B cell (primary cell): ENCODE results near the gene LHX5. TPM values are rescaled to one million over a fixed set of nuclear protein-coding genes. Genes with fewer than 3 reads are reported as not detected.

ENCODE experiments used
- ATAC-seq: fragments of 200-7000 bp; cut with Tn5 transposase; one replicate; pipeline ENCODE4 v1.10.0; 2021; ENCODE audit warnings: low read depth, mild to moderate bottlenecking, moderate number of reproducible peaks, moderate library complexity
- CTCF ChIA-PET: fragments of 350-600 bp; sonication (Branson Sonifier 250); formaldehyde crosslinking; loops from one replicate; lab custom pipeline; 2021; ENCODE audit warnings: antibody characterized with exemption, inconsistent platforms; lab: Charles Lee
- POLR2A ChIA-PET: fragments of 350-600 bp; sonication (Branson Sonifier 250); formaldehyde crosslinking; loops from one replicate; lab custom pipeline; 2021; ENCODE audit warnings: antibody characterized with exemption; lab: Charles Lee
- DNase-seq: peaks from one replicate; pipeline ENCODE4 v3.0.0; 2013
- H2AFZ ChIP-seq: 2 replicates; pipeline ENCODE4 v1.6.1; 2012; ENCODE audit warnings: mild to moderate bottlenecking, low read depth, low read length; ENCODE audit not compliant: insufficient read depth, poor library complexity, severe bottlenecking
- H3K27ac ChIP-seq, 2 donors: 1 replicate in 1 of 2; 2 replicates in 1 of 2; pipeline ENCODE4 v1.5.1; 2012 to 2013; ENCODE audit warnings: low read length in 2 of 2, mild to moderate bottlenecking in 2 of 2, moderate library complexity in 1 of 2
- H3K27me3 ChIP-seq, 4 experiments: fragments of 200-600 bp in 1 of 4; sonication (generic) in 1 of 4; replicated peaks in 1 of 4; 1 replicate in 2 of 4; 2 replicates in 2 of 4; pipeline versions ENCODE4 v1.6.1 to v1.7.0; 2013 to 2016; ENCODE audit warnings: low read length in 3 of 4, mild to moderate bottlenecking in 2 of 4, mixed read lengths in 1 of 4, moderate library complexity in 1 of 4; ENCODE audit not compliant: insufficient read depth in 4 of 4, control insufficient read depth in 3 of 4; ENCODE audit errors: control extremely low read depth in 1 of 4
- H3K36me3 ChIP-seq, 2 experiments: replicated peaks in 1 of 2; 1 replicate in 1 of 2; 2 replicates in 1 of 2; pipeline versions ENCODE4 v1.6.1 to v1.7.1; 2013; ENCODE audit warnings: low read length in 1 of 2; ENCODE audit not compliant: insufficient read depth in 2 of 2, control insufficient read depth in 1 of 2; ENCODE audit errors: control extremely low read depth in 1 of 2, extremely low read depth in 1 of 2
- H3K4me1 ChIP-seq, 2 donors: fragments of 200-600 bp in 1 of 2; sonication (generic) in 1 of 2; 1 replicate in 1 of 2; 2 replicates in 1 of 2; pipeline versions ENCODE4 v1.5.1 to v1.6.1; 2013 to 2017; ENCODE audit warnings: low read length in 2 of 2; ENCODE audit not compliant: control insufficient read depth in 2 of 2, insufficient read depth in 2 of 2
- H3K4me2 ChIP-seq: replicated peaks from 2 replicates; pipeline ENCODE3; 2012; ENCODE audit warnings: mild to moderate bottlenecking, low read depth, low read length; ENCODE audit not compliant: poor library complexity, severe bottlenecking
- H3K4me3 ChIP-seq, 5 experiments: fragments of 200-600 bp in 1 of 5; sonication (generic) in 1 of 5; 1 replicate in 3 of 5; 2 replicates in 2 of 5; pipeline versions ENCODE4 v1.5.1 to v1.7.0; 2011 to 2016; ENCODE audit warnings: low read length in 4 of 5, mild to moderate bottlenecking in 4 of 5, low read depth in 2 of 5, control low read depth in 1 of 5, moderate library complexity in 1 of 5; ENCODE audit not compliant: insufficient read depth in 1 of 5; ENCODE audit errors: control extremely low read depth in 1 of 5, extremely low read depth in 1 of 5
- H3K79me2 ChIP-seq: fragments of 200-600 bp; sonication (generic); one replicate; pipeline ENCODE4 v1.6.0; 2016; ENCODE audit warnings: low read length; ENCODE audit not compliant: control insufficient read depth, insufficient read depth
- H3K9ac ChIP-seq: fragments of 200-600 bp; sonication (generic); 2 replicates; pipeline ENCODE4 v1.6.1; 2017; ENCODE audit warnings: mild to moderate bottlenecking, low read length, moderate library complexity
- H3K9me3 ChIP-seq, 3 donors: one replicate each; pipeline versions ENCODE4 v1.6.1 to v1.7.1; 2013; ENCODE audit warnings: low read length in 2 of 3; ENCODE audit not compliant: control insufficient read depth in 2 of 3, insufficient read depth in 1 of 3; ENCODE audit errors: control extremely low read depth in 1 of 3
- H4K20me1 ChIP-seq: 2 replicates; pipeline ENCODE4 v1.6.0; 2012; ENCODE audit warnings: mild to moderate bottlenecking, low read length; ENCODE audit not compliant: insufficient read depth, control insufficient read depth, poor library complexity, severe bottlenecking
- H3K27ac Mint-ChIP-seq: one replicate; pipeline ENCODE4 v1.8.0; 2021; ENCODE audit warnings: mixed read lengths
- H3K27me3 Mint-ChIP-seq: one replicate; pipeline ENCODE4 v1.8.0; 2021; ENCODE audit warnings: mixed read lengths
- H3K4me1 Mint-ChIP-seq: one replicate; pipeline ENCODE4 v1.8.0; 2021; ENCODE audit warnings: mixed read lengths
- H3K4me3 Mint-ChIP-seq: one replicate; pipeline ENCODE4 v1.8.0; 2021; ENCODE audit warnings: mixed read lengths
- H3K9me3 Mint-ChIP-seq: one replicate; pipeline ENCODE4 v1.8.0; 2022; ENCODE audit warnings: mixed read lengths; ENCODE audit not compliant: insufficient read depth
- CTCF ChIP-seq: fragments of 200-600 bp; IDR thresholded peaks from one replicate; pipeline ENCODE4 v1.8.0; 2022; ENCODE audit warnings: antibody characterized with exemption, mild to moderate bottlenecking
- EZH2 ChIP-seq: IDR thresholded peaks from 2 replicates; pipeline ENCODE4 v1.6.1; 2012; ENCODE audit warnings: borderline replicate concordance, low read depth, mild to moderate bottlenecking, moderate library complexity, low read length; ENCODE audit not compliant: insufficient read depth, poor library complexity, severe bottlenecking
- WGBS: methylation state at CpG from one replicate; pipeline ENCODE4 v1.1.5; 2013; ENCODE audit warnings: missing lambda C conversion rate; ENCODE audit not compliant: insufficient coverage; 5-methylcytosine and 5-hydroxymethylcytosine counted together
- intact Hi-C: fragments of 100-400 bp; cut with micrococcal nuclease; formaldehyde crosslinking; loops from one replicate; pipeline ENCODE4 v1.10.0; 2022
- polyA plus RNA-seq: library from polyadenylated mRNA; depleted of rRNA; stranded (reverse); fragments of >200 nt; gene quantifications from 2 replicates; pipeline ENCODE4 v1.2.3, GENCODE V29; 2012
- total RNA-seq, 2 donors: library from RNA; stranded (reverse); fragments of 120-200 nt in 1 of 2; gene quantifications; 1 replicate in 1 of 2; 2 replicates in 1 of 2; pipeline versions ENCODE4 v1.2.3 to v1.2.4, GENCODE V29; 2013 to 2022

Gene LHX5
- total and polyA plus RNA-seq, 2 donors (not counting 1 experiment from before 2014, with no cell fraction given): not detected

GRCh38 chr12:113478351-113479011 lies 6.8 kb upstream of the LHX5 start:
- 11% methylated on average over 16 of the region's 41 CpGs for WGBS
- Histone ChIP-seq H3K79me2 (no peaks in the 10 kb centered on the region), H3K9me3 (peaks cover 0 to 30% (median 0%) of the 10 kb centered on the region in 3 donors), H3K36me3 (no peaks in the 10 kb centered on the region), H3K4me2 (no peak overlapping the region), H2AFZ (no peak overlapping the region), H3K27ac (no peak overlapping the region), H3K4me1 (peaks cover 4 to 13% of the 10 kb centered on the region in 2 donors), H3K27me3 (peaks cover 0 to 87% (median 64%) of the 10 kb centered on the region in 4 experiments), H3K4me3 (no peak overlapping the region), H3K9ac (no peak overlapping the region), H4K20me1 (no peaks in the 10 kb centered on the region)
- Mint-ChIP-seq H3K4me1 (peaks cover 14% of the 10 kb centered on the region), H3K9me3 (peaks cover 2% of the 10 kb centered on the region), H3K4me3 (no peak overlapping the region), H3K27me3 (peaks cover 78% of the 10 kb centered on the region), H3K27ac (no peak overlapping the region)
- ChIA-PET CTCF (interaction anchor here (0.5 kb wide), 1 partner anchor 16 kb away, joined by 3 read pairs; no protein-coding TSS in a partner anchor), POLR2A (no interaction called here)
- TF ChIP-seq CTCF (no peak), EZH2 (no peak)
- no peak for ATAC-seq
- no peak for DNase-seq
- intact Hi-C loops: no loop called here

- ATAC-seq (no peak), DNase-seq (no peak)
- H3K9ac ChIP-seq: no peak overlapping the region
- no peak overlapping the region for H3K4me2 ChIP-seq
- CTCF ChIA-PET: interaction anchor here (0.5 kb wide), 1 partner anchor 15 kb away, joined by 3 read pairs; no protein-coding TSS in a partner anchor
- POLR2A ChIA-PET: no interaction called here
- Mint-ChIP-seq H3K27me3 (peaks cover 78% of the 10 kb centered on the region), H3K27ac (no peak overlapping the region), H3K4me1 (peaks cover 18% of the 10 kb centered on the region), H3K4me3 (no peak overlapping the region), H3K9me3 (peaks cover 2% of the 10 kb centered on the region)
- H3K4me1 ChIP-seq: peaks cover 4 to 13% of the 10 kb centered on the region in 2 donors
- H3K9me3 ChIP-seq: peaks cover 0 to 30% (median 0%) of the 10 kb centered on the region in 3 donors
- no peak overlapping the region for H3K27ac ChIP-seq
- 11% methylated on average over 3 of the region's 3 CpGs for WGBS
- no peaks in the 10 kb centered on the region for H3K36me3 ChIP-seq
- no peaks in the 10 kb centered on the region for H4K20me1 ChIP-seq
- intact Hi-C loops: no loop called here
- H3K4me3 ChIP-seq: no peak overlapping the region
- TF ChIP-seq CTCF: no peak
- no peak for TF ChIP-seq EZH2
- H2AFZ ChIP-seq: no peak overlapping the region
- H3K79me2 ChIP-seq: no peaks in the 10 kb centered on the region
- H3K27me3 ChIP-seq: peaks cover 0 to 88% (median 68%) of the 10 kb centered on the region in 4 experiments
Measured at GRCh38 chr12:113477842-113478215, 6.2 kb upstream of the LHX5 start.
